GM13976 (cell line): Measurements from ENCODE around the gene TUT7.

ENCODE experiments used
- DNase-seq: peaks from one replicate; pipeline ENCODE4 v3.0.0; 2012; ENCODE audit warnings: low spot score
- CTCF ChIP-seq: IDR thresholded peaks from 2 replicates; pipeline ENCODE4 v1.5.1; 2012; ENCODE audit warnings: borderline replicate concordance, mild to moderate bottlenecking; ENCODE audit not compliant: insufficient read depth; ENCODE audit errors: extremely low read depth, missing control alignments, control extremely low read depth
- in situ Hi-C: fragments of 300-500 bp; cut with MboI; formaldehyde crosslinking; loops from one replicate; pipeline ENCODE4 v1.12.0; 2022; ENCODE audit warnings: low sequenced_read_pairs, mixed read lengths, inconsistent platforms; ENCODE audit not compliant: unreplicated experiment

The TUT7 gene

GRCh38 chr9:86337469-86338108 is 16.6 kb downstream of the TUT7 start:
- in situ Hi-C loops: no loop called here
- TF ChIP-seq CTCF: no peak
- no peak for DNase-seq

- no peak for DNase-seq
- in situ Hi-C loops: no loop called here
- no peak for TF ChIP-seq CTCF
Observed at GRCh38 chr9:86336058-86336457, 18.2 kb downstream of the TUT7 start.

GRCh38 chr9:86333651-86334050 is 20.6 kb downstream of the TUT7 start:
- in situ Hi-C loops: no loop called here
- TF ChIP-seq CTCF: no peak
- DNase-seq: no peak

GRCh38 chr9:86330186-86330585 is 24.0 kb downstream of the TUT7 start:
- no peak for TF ChIP-seq CTCF
- no peak for DNase-seq
- in situ Hi-C loops: no loop called here

- in situ Hi-C loops: no loop called here
- no peak for DNase-seq
- TF ChIP-seq CTCF: no peak
Observed at GRCh38 chr9:86329649-86330048, 24.6 kb downstream of the TUT7 start.

GRCh38 chr9:86328156-86328555 is 26.1 kb downstream of the TUT7 start:
- no peak for TF ChIP-seq CTCF
- DNase-seq: no peak
- in situ Hi-C loops: no loop called here

GRCh38 chr9:86326536-86326935 is 27.7 kb downstream of the TUT7 start:
- in situ Hi-C loops: no loop called here
- no peak for DNase-seq

More at GRCh38 chr9:86326536-86326935, 27.7 kb downstream of the TUT7 start:
- TF ChIP-seq CTCF: no peak
